Measurements from ENCODE around the gene DDTL. TPM values are rescaled to one million over a fixed set of nuclear protein-coding genes. Genes with fewer than 3 reads are reported as not detected.
"Not testable (repeated sequence)": the region's sequence is repeated elsewhere in the genome, so short reads cannot be mapped to it uniquely, and the experiment has no call there.

The DDTL gene
- total RNA-seq, 8 experiments from 2014 or later, result 1.7 to 10.5 (median 2.7) TPM

- not testable (repeated sequence) for H3K27ac ChIP-seq; H3K4me3 ChIP-seq; H3K4me1 ChIP-seq (replicated peaks in 1 of 2)
- whole genome bisulfite sequencing, 10 experiments, result no CpG with 5 or more reads among the region's 27 CpGs
- peak; percentile 10 to 72 (median 60) for ATAC-seq (replicated peaks in 6 of 8)
- in situ Hi-C loops (cut with MboI; ENCODE audit: low pct_unique_long_range_greater_than_20kb in 2 of 9, low sequenced_read_pairs in 9 of 9, unreplicated experiment in 9 of 9), result loop anchor here in 1 of 9 experiments (10.0 kb wide), 1 partner anchor 50 kb away; no protein-coding TSS in a partner anchor
These were observed 8.2 kb downstream of the DDTL start for GRCh38 chr22:23974836-23975352.

GRCh38 chr22:23977304-23977703 is 10.6 kb downstream of the DDTL start:
- H3K4me1 ChIP-seq (replicated peaks in 1 of 2); ATAC-seq (replicated peaks in 6 of 8); H3K27ac ChIP-seq; H3K4me3 ChIP-seq: not testable (repeated sequence)
- no CpG with 5 or more reads among the region's 12 CpGs for WGBS, 10 experiments
- in situ Hi-C loops (cut with MboI; ENCODE audit: low pct_unique_long_range_greater_than_20kb in 2 of 9, low sequenced_read_pairs in 9 of 9, unreplicated experiment in 9 of 9), result loop anchor here in 1 of 9 experiments (10.0 kb wide), 1 partner anchor 53 kb away; no protein-coding TSS in a partner anchor

DNA sequence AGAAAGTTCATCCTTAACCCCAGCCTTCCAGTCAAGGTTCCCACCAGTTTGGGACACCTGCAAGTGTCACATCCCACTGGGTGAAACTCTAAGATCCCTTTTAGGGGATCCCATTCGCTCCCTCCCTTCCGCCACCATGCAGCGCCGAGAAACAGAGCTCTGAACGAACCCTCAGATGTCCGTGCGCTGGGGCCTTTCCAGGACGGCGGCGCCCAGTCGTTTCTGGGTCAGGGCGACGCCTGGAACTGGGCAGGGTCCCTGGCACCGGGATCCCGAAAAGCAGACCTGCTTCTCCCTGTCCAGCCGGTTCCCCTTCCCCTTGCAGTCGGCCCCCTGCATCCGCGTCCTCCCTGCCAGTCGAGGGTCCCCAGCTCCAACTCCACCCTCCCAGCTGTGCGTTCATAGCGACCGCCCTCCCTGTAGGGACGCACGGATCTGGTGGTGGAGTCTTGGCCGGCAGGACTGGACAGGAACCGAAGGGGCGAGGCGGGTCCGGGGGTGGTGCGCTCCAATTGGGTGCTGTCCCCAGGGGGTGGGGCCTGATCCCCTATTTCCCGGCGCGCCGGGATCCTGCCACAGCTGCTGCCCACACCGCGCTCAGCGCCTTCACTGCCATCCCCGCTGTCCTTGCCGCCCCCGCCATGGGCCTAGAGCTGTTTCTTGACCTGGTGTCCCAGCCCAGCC is 13.0 kb downstream of the DDTL start, which contains the start of gene GSTT2:
Gene GSTT2 (plus strand): TSS at position 578 of the 684 bp plus-strand sequence.
- peak in 7 of 8 experiments; percentile 20 to 94 (median 43) for ATAC-seq (replicated peaks in 6 of 8)
- WGBS, 10 experiments, result no CpG with 5 or more reads among the region's 41 CpGs
- H3K4me3 ChIP-seq; H3K4me1 ChIP-seq (replicated peaks in 1 of 2); H3K27ac ChIP-seq: not testable (repeated sequence)
- in situ Hi-C loops (cut with MboI; ENCODE audit: low pct_unique_long_range_greater_than_20kb in 2 of 9, low sequenced_read_pairs in 9 of 9, unreplicated experiment in 9 of 9), result loop anchor here in 1 of 9 experiments (10.0 kb wide), 1 partner anchor 55 kb away; no protein-coding TSS in a partner anchor

GRCh38 chr22:23980567-23980966 is 13.9 kb downstream of the DDTL start:
- in situ Hi-C loops (cut with MboI; ENCODE audit: low pct_unique_long_range_greater_than_20kb in 2 of 9, low sequenced_read_pairs in 9 of 9, unreplicated experiment in 9 of 9); ATAC-seq (replicated peaks in 6 of 8); H3K4me3 ChIP-seq; H3K27ac ChIP-seq; H3K4me1 ChIP-seq (replicated peaks in 1 of 2): not testable (repeated sequence)
- no CpG with 5 or more reads among the region's 7 CpGs for WGBS, 10 experiments

DNA sequence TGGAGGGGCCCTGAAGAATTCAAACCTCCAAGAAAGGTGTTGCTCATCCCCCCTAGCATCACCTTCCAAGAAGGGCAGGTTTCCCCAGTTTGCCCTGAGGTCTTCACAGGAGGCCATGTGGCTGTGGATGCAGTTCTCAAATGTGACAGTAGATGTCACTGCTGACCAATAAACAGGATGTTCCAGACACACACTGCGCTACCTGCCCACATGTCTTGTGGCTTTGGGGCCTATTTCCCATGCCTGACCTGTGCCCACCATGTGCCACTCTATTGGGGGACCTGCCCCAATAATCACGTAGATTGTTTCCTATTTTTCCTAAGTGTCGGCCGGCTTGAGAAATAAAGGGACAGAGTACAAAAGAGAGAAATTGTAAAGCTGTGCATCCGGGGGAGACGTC is 17.7 kb downstream of the DDTL start:
- Histone ChIP-seq H3K4me3 (no peak overlapping the region), H3K4me1 (replicated peaks in 1 of 2) (no peaks in the 10 kb centered on the region), H3K27ac (no peak overlapping the region)
- 0% methylated on average over 1 to 2 of the region's 6 CpGs; no CpG with 5 or more reads in 8 of the 10 experiments for WGBS, 10 experiments
- in situ Hi-C loops (cut with MboI; ENCODE audit: low pct_unique_long_range_greater_than_20kb in 2 of 9, low sequenced_read_pairs in 9 of 9, unreplicated experiment in 9 of 9), result no loop called here
- ATAC-seq (replicated peaks in 6 of 8), result peak; percentile 8 to 93 (median 72)

DNA sequence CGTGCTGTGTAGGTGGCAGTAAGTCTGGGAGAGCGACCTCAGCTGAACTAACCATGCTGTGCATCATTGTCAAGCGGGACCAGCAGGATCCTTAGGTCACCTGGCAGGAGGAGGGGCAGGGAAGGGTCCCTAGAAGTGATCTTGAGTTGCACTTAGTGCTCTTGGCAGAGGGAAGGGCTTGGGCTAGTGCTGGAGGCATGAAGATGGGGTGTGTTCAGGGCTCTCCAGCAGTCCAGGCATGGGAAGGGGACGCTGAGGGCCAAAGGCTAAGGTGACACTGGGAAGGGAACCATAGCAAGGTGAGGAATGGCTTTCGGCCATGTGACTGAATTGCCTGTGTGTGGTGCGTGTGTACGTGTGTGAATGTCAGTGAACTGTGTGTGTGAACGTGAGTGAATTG is 19.4 kb downstream of the DDTL start:
- WGBS, 10 experiments, result no CpG with 5 or more reads among the region's 8 CpGs
- H3K4me1 ChIP-seq (replicated peaks in 1 of 2); H3K4me3 ChIP-seq; in situ Hi-C loops (cut with MboI; ENCODE audit: low pct_unique_long_range_greater_than_20kb in 2 of 9, low sequenced_read_pairs in 9 of 9, unreplicated experiment in 9 of 9); H3K27ac ChIP-seq; ATAC-seq (replicated peaks in 6 of 8): not testable (repeated sequence)

DNA sequence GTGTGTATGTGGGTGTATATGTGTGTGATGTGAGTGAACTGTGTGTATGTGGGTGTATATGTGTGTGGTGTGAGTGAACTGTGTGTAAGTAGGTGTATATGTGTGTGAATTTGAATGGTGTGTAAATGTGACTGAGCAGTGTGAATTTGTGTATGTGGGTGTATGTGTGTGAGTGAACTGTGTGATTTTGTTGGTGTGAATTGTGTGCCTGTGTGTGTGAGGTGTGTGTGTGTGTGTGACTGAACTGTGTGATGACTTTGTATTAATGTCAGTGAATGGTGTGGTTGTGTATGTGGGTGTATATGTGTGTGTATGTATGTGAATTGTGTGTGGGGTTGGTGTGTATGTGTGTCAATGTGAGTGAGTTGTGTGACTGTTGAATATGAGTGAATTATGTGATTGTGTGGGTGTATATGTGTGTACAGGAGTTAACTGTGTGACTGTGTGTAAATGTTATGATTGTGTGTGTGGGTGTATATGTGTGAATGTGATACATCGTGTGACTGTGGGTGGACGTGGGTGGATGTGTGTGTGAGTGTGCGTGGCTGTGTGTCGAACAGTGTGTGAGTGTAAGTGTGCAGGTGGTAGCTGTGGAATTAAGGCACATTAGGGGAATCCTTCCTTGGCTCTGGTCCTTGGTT is 20.0 kb downstream of the DDTL start:
- WGBS, 10 experiments, result no CpG with 5 or more reads among the region's 4 CpGs
- in situ Hi-C loops (cut with MboI; ENCODE audit: low pct_unique_long_range_greater_than_20kb in 2 of 9, low sequenced_read_pairs in 9 of 9, unreplicated experiment in 9 of 9); ATAC-seq (replicated peaks in 6 of 8); H3K27ac ChIP-seq; H3K4me3 ChIP-seq; H3K4me1 ChIP-seq (replicated peaks in 1 of 2): not testable (repeated sequence)

DNA sequence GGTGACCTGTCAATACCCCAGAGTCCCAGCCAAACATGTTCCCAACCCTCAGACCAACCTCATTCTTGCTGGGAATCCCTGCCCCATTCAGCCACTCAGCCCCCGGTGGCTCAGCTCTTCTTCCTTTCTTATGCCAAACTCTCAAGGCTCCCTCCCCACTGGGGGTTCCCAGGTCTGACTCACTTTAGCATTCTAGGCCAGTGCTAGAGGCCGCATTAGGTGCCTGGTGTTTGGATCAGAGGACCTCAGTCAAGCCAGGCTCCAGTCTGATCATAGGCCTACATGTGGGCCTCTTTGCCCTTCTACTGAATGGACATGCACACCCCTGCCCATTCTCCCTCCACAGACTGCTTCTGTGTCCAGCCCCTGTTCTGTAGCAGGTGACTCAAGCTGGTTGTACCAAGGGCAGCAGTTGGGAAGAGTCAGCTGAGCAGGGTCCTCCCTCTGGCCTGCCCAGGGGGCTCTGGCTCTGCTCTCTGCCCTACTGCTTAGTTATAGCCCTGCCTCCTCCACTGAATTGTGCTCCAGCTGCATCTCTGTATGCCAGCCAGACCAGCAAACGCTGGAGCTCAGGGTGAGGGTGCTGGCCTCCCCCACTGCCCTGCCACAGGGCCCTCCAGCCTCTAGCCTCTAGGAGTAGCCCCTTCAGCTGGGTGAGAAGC is 23.0 kb downstream of the DDTL start:
- H3K4me1 ChIP-seq (replicated peaks in 1 of 2); in situ Hi-C loops (cut with MboI; ENCODE audit: low pct_unique_long_range_greater_than_20kb in 2 of 9, low sequenced_read_pairs in 9 of 9, unreplicated experiment in 9 of 9); H3K4me3 ChIP-seq; H3K27ac ChIP-seq: not testable (repeated sequence)
- WGBS, 10 experiments, result no CpG with 5 or more reads among the region's 3 CpGs
- peak in 3 of 8 experiments; percentile 4 to 36 (median 18) for ATAC-seq (replicated peaks in 6 of 8)

- H3K27ac ChIP-seq; ATAC-seq (replicated peaks in 6 of 8); in situ Hi-C loops (cut with MboI; ENCODE audit: low pct_unique_long_range_greater_than_20kb in 2 of 9, low sequenced_read_pairs in 9 of 9, unreplicated experiment in 9 of 9); H3K4me1 ChIP-seq (replicated peaks in 1 of 2); H3K4me3 ChIP-seq: not testable (repeated sequence)
- WGBS, 10 experiments, result no CpG with 5 or more reads among the region's 2 CpGs
These were observed 26.4 kb downstream of the DDTL start for GRCh38 chr22:23993080-23993479.

DNA sequence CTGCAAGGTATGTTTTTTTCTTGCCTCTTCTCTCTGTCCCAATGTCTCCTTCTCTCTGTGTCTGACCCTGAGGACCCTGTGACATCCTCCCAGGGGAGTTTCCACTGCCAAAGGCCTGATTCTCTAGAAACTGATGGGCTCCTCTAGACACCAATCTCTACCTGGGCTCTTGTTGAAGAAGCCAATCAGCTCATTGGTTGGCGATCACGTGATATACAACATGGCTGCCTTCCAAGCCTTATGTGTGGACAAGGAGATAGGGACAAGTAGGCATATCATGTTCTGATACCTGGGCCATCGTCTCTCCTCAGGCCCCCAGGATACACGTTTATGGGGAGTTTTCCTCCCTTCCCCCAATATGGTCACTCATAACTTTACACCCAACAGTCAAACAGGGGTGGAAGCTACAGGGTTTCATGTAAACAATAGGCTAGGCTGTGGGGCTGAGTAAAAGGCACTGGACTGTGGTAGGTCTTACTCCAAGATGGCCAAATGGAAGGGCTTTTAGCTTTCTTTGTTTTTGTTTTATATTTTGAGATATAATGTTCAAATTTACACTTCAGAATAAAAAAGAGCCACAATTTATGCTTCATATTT is 27.0 kb downstream of the DDTL start:
- ATAC-seq (replicated peaks in 6 of 8); in situ Hi-C loops (cut with MboI; ENCODE audit: low pct_unique_long_range_greater_than_20kb in 2 of 9, low sequenced_read_pairs in 9 of 9, unreplicated experiment in 9 of 9); H3K4me3 ChIP-seq; H3K4me1 ChIP-seq (replicated peaks in 1 of 2); H3K27ac ChIP-seq: not testable (repeated sequence)
- WGBS, 10 experiments, result 20 to 92% (median 74%) methylated on average over 1 to 2 of the region's 4 CpGs; no CpG with 5 or more reads in 6 of the 10 experiments

GRCh38 chr22:23997092-23997491 is 30.4 kb downstream of the DDTL start:
- no peak for ATAC-seq (replicated peaks in 6 of 8)
- H3K27ac ChIP-seq, result no peak overlapping the region
- no peaks in the 10 kb centered on the region for H3K4me1 ChIP-seq (replicated peaks in 1 of 2)
- in situ Hi-C loops (cut with MboI; ENCODE audit: low pct_unique_long_range_greater_than_20kb in 2 of 9, low sequenced_read_pairs in 9 of 9, unreplicated experiment in 9 of 9), result no loop called here
- 64 to 100% (median 89%) methylated on average over 3 of the region's 3 CpGs; no CpG with 5 or more reads in 3 of the 10 experiments for WGBS, 10 experiments
- H3K4me3 ChIP-seq, result no peak overlapping the region

DNA sequence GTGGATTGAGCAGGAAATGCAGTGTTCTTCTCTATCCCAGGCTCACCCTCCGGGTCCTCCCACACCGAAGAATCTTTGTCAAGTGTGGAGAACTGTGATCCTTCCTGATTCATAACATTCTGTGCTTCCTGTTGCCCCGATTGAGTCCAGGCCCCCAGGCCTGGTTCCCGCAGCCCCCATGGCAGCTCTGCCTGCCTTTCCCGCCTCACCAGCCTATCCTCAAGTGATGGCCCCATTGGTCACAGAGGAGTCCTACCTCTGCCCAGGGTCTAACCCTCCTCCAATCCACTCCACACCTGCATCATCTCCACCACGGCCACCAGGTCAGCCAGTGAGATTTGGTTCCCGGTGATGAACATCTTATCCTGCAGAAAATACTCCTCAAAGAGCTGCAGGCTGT is 33.1 kb downstream of the DDTL start:
- H3K4me1 ChIP-seq (replicated peaks in 1 of 2); H3K4me3 ChIP-seq; in situ Hi-C loops (cut with MboI; ENCODE audit: low pct_unique_long_range_greater_than_20kb in 2 of 9, low sequenced_read_pairs in 9 of 9, unreplicated experiment in 9 of 9); H3K27ac ChIP-seq; ATAC-seq (replicated peaks in 6 of 8): not testable (repeated sequence)
- 56 to 100% (median 87%) methylated on average over 1 to 5 of the region's 7 CpGs; no CpG with 5 or more reads in 6 of the 10 experiments for WGBS, 10 experiments

GRCh38 chr22:24001314-24001713 is 34.6 kb downstream of the DDTL start:
- in situ Hi-C loops (cut with MboI; ENCODE audit: low pct_unique_long_range_greater_than_20kb in 2 of 9, low sequenced_read_pairs in 9 of 9, unreplicated experiment in 9 of 9), result no loop called here
- ATAC-seq (replicated peaks in 6 of 8), result peak in 1 of 8 experiments; percentile 9
- Histone ChIP-seq H3K4me3 (no peak overlapping the region), H3K4me1 (replicated peaks in 1 of 2) (no peaks in the 10 kb centered on the region), H3K27ac (no peak overlapping the region)
- WGBS, 10 experiments, result 19 to 100% (median 69%) methylated on average over 1 to 9 of the region's 9 CpGs; no CpG with 5 or more reads in 2 of the 10 experiments
